Stimulated activated memory B cell treated with anti-CD40 and anti-IgM and Interleukin-4, amounts not matched to agents 10 μg/mL and 1 μg/mL and 100 μg/mL, for 72 hours (primary cell): ENCODE data around the gene CT47B1.
"Not testable (repeated sequence)": the region's sequence is repeated elsewhere in the genome, so short reads cannot be mapped to it uniquely, and the experiment has no call there.

Source experiments
- ATAC-seq: fragments of 150-1000 bp; cut with Tn5 transposase; 2 replicates; pipeline ENCODE4 v1.10.0; 2021
- H3K27ac Mint-ChIP-seq: one replicate; pipeline ENCODE4 v1.8.0; 2022; ENCODE audit warnings: mild to moderate bottlenecking, mixed read lengths
- H3K27me3 Mint-ChIP-seq: one replicate; pipeline ENCODE4 v1.8.0; 2022; ENCODE audit warnings: mixed read lengths
- H3K36me3 Mint-ChIP-seq: one replicate; pipeline ENCODE4 v1.8.0; 2022; ENCODE audit warnings: mixed read lengths
- H3K4me1 Mint-ChIP-seq: one replicate; pipeline ENCODE4 v1.8.0; 2022; ENCODE audit warnings: mixed read lengths
- H3K4me3 Mint-ChIP-seq: one replicate; pipeline ENCODE4 v1.8.0; 2022; ENCODE audit warnings: mild to moderate bottlenecking, moderate library complexity, mixed read lengths
- H3K9me3 Mint-ChIP-seq: one replicate; pipeline ENCODE4 v1.8.0; 2022; ENCODE audit warnings: mixed read lengths

The CT47B1 gene

GRCh38 chrX:120875766-120876165 lies at the start of gene CT47B1:
Gene CT47B1, minus strand, starts transcription at chrX:120875866. Its CDS starts 196 bp downstream, at chrX:120875670.
- not testable (repeated sequence) for H3K27ac Mint-ChIP-seq, H3K4me3 Mint-ChIP-seq, ATAC-seq, H3K27me3 Mint-ChIP-seq, H3K36me3 Mint-ChIP-seq, H3K4me1 Mint-ChIP-seq, H3K9me3 Mint-ChIP-seq

- no peak for ATAC-seq
- no peaks in the 10 kb centered on the region for H3K9me3 Mint-ChIP-seq
- H3K27me3 Mint-ChIP-seq: no peaks in the 10 kb centered on the region
- no peaks in the 10 kb centered on the region for H3K4me1 Mint-ChIP-seq
- H3K36me3 Mint-ChIP-seq: no peaks in the 10 kb centered on the region
- no peak overlapping the region for H3K27ac Mint-ChIP-seq
- H3K4me3 Mint-ChIP-seq: no peak overlapping the region
These were observed 748 bp downstream of the CT47B1 start for GRCh38 chrX:120874678-120875557.

- Mint-ChIP-seq H3K4me3 (no peak overlapping the region), H3K27me3 (no peaks in the 10 kb centered on the region), H3K4me1 (peaks cover 9% of the 10 kb centered on the region), H3K36me3 (no peaks in the 10 kb centered on the region), H3K9me3 (peaks cover 3% of the 10 kb centered on the region), H3K27ac (no peak overlapping the region)
- no peak for ATAC-seq
These were observed 18.4 kb downstream of the CT47B1 start for GRCh38 chrX:120857240-120857639.

DNA sequence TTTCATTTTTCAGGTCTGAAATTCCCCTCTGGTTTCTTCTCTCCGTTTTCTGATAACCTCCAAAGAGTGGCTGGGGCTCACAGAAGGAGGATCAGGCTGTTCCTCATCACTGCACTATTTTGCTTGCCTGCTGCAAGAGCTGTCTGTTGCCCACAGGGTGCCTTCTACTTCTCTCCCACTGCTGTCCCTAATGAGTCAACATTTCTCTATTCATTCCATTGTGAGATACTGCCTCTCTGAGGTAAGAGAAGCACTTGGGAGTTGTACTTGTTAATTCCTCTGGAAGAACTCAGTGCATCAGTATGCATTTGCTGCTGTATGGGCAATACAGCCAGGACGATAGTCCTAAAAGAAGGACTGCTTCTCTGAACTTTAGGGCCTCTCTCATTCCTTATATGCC lies 34.8 kb downstream of the CT47B1 start:
- no peak overlapping the region for H3K4me3 Mint-ChIP-seq
- H3K27ac Mint-ChIP-seq: no peak overlapping the region
- no peaks in the 10 kb centered on the region for H3K36me3 Mint-ChIP-seq
- no peaks in the 10 kb centered on the region for H3K4me1 Mint-ChIP-seq
- no peak for ATAC-seq
- H3K9me3 Mint-ChIP-seq: no peaks in the 10 kb centered on the region
- no peaks in the 10 kb centered on the region for H3K27me3 Mint-ChIP-seq

- Mint-ChIP-seq H3K27ac (no peak overlapping the region), H3K27me3 (no peaks in the 10 kb centered on the region), H3K36me3 (no peaks in the 10 kb centered on the region), H3K4me3 (no peak overlapping the region), H3K4me1 (no peaks in the 10 kb centered on the region), H3K9me3 (no peaks in the 10 kb centered on the region)
- ATAC-seq: no peak
These were observed 36.2 kb downstream of the CT47B1 start for GRCh38 chrX:120839491-120839890.

DNA sequence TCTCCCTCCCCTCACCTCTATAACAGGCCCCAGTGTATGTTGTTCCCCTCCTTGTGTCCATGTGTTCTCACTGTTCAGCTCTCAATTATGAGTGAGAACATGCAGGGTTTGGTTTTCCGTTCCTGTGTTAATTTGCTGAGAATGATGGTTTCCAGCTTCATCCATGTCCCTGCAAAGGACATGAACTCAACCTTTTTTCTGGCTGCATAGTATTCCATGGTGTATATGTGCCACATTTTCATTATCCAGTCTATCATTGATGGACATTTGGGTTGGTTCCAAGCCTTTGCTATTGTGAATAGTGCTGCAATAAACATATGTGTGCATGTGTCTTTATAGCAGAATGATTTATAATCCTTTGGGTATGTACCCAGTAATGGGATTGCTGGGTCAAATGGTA lies 48.5 kb downstream of the CT47B1 start:
- H3K4me1 Mint-ChIP-seq, ATAC-seq, H3K4me3 Mint-ChIP-seq, H3K27ac Mint-ChIP-seq, H3K36me3 Mint-ChIP-seq, H3K27me3 Mint-ChIP-seq: not testable (repeated sequence)
- H3K9me3 Mint-ChIP-seq: peaks cover 16% of the 10 kb centered on the region

DNA sequence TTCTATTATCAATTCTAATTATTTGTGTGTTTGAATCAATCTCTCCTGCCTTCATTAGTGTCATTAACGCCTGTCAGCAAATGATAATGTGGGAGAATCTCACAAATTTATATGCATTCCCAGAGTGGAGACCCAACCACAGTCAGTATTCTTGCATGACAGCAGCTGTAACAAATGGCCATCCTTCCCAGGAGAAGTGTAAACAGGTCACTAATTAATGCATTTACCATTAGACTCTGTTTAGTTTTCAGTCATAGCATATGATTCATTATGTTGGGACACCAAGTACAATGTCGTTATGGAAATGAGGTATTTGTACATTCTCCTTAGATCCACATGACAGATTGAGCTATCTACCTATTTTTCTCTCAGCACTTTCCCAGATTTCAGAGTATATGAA lies 50.5 kb downstream of the CT47B1 start:
- Mint-ChIP-seq H3K4me1 (no peaks in the 10 kb centered on the region), H3K9me3 (peaks cover 2% of the 10 kb centered on the region), H3K4me3 (no peak overlapping the region), H3K27ac (no peak overlapping the region), H3K36me3 (no peaks in the 10 kb centered on the region), H3K27me3 (no peaks in the 10 kb centered on the region)
- no peak for ATAC-seq

- ATAC-seq: no peak
- Mint-ChIP-seq H3K27me3 (no peaks in the 10 kb centered on the region), H3K4me3 (no peak overlapping the region), H3K4me1 (no peaks in the 10 kb centered on the region), H3K9me3 (no peaks in the 10 kb centered on the region), H3K36me3 (no peaks in the 10 kb centered on the region), H3K27ac (no peak overlapping the region)
These were observed 51.6 kb downstream of the CT47B1 start for GRCh38 chrX:120824021-120824420.

- H3K4me3 Mint-ChIP-seq: no peak overlapping the region
- H3K27me3 Mint-ChIP-seq: no peaks in the 10 kb centered on the region
- H3K27ac Mint-ChIP-seq: no peak overlapping the region
- no peaks in the 10 kb centered on the region for H3K4me1 Mint-ChIP-seq
- ATAC-seq: no peak
- no peaks in the 10 kb centered on the region for H3K36me3 Mint-ChIP-seq
- no peaks in the 10 kb centered on the region for H3K9me3 Mint-ChIP-seq
These were observed 52.1 kb downstream of the CT47B1 start for GRCh38 chrX:120823556-120823955.
